Neural progenitor cell (in vitro differentiated cells): ENCODE data around the gene CYTH1. TPM values are rescaled to one million over a fixed set of nuclear protein-coding genes. Genes with fewer than 3 reads are reported as not detected.

ENCODE experiments used
- DNase-seq: peaks from one replicate; pipeline ENCODE4 v3.0.0-alpha.2; 2016; ENCODE audit warnings: low spot score
- H2AFZ ChIP-seq: fragments of 200-600 bp; sonication (generic); replicated peaks from 2 replicates; pipeline ENCODE4 v1.6.1; 2016; ENCODE audit warnings: antibody characterized with exemption
- H3F3A ChIP-seq: fragments of 200-600 bp; sonication (generic); 2 replicates; pipeline ENCODE4 v1.6.1; 2016; ENCODE audit warnings: antibody characterized with exemption, low read depth
- H3K27ac ChIP-seq: fragments of 200-600 bp; sonication (generic); 2 replicates; pipeline ENCODE4 v1.5.1; 2016; ENCODE audit warnings: mild to moderate bottlenecking
- H3K27me3 ChIP-seq: fragments of 200-600 bp; sonication (generic); 2 replicates; pipeline ENCODE4 v1.6.1; 2016; ENCODE audit warnings: mild to moderate bottlenecking, moderate library complexity
- H3K36me3 ChIP-seq: fragments of 200-600 bp; sonication (generic); 2 replicates; pipeline ENCODE4 v1.5.1; 2016
- H3K4me1 ChIP-seq: fragments of 200-600 bp; sonication (generic); 2 replicates; pipeline ENCODE4 v1.6.1; 2016; ENCODE audit warnings: mixed run types
- H3K4me2 ChIP-seq: fragments of 200-600 bp; sonication (generic); 2 replicates; pipeline ENCODE4 v1.6.1; 2016
- H3K4me3 ChIP-seq: fragments of 200-600 bp; sonication (generic); 2 replicates; pipeline ENCODE4 v1.5.1; 2016
- H3K79me2 ChIP-seq: fragments of 200-600 bp; sonication (generic); 2 replicates; pipeline ENCODE4 v1.6.1; 2016; ENCODE audit warnings: low read depth
- H3K9ac ChIP-seq: fragments of 200-600 bp; sonication (generic); 2 replicates; pipeline ENCODE4 v1.6.1; 2016
- H3K9me3 ChIP-seq: fragments of 200-600 bp; sonication (generic); 2 replicates; pipeline ENCODE4 v1.5.1; 2016; ENCODE audit warnings: low read depth
- H4K20me1 ChIP-seq: fragments of 200-600 bp; sonication (generic); 2 replicates; pipeline ENCODE4 v1.6.1; 2016; ENCODE audit warnings: low read depth
- H3K27ac Mint-ChIP-seq: 3 replicates; pipeline ENCODE4 v1.8.0; 2021; ENCODE audit warnings: mixed read lengths
- H3K27me3 Mint-ChIP-seq: 2 replicates; pipeline ENCODE4 v1.8.0; 2022; ENCODE audit warnings: low read depth, mild to moderate bottlenecking, inconsistent platforms, moderate library complexity, mixed read lengths; ENCODE audit not compliant: insufficient read depth
- H3K36me3 Mint-ChIP-seq: 3 replicates; pipeline ENCODE4 v1.8.0; 2021; ENCODE audit warnings: mixed read lengths
- H3K4me1 Mint-ChIP-seq: 3 replicates; pipeline ENCODE4 v1.8.0; 2021; ENCODE audit warnings: mixed read lengths
- H3K4me3 Mint-ChIP-seq: 3 replicates; pipeline ENCODE4 v1.8.0; 2021; ENCODE audit warnings: mild to moderate bottlenecking, moderate library complexity, mixed read lengths
- H3K9me3 Mint-ChIP-seq: 3 replicates; pipeline ENCODE4 v1.8.0; 2020; ENCODE audit warnings: mixed read lengths
- EZH2 ChIP-seq: fragments of 200-600 bp; sonication (generic); IDR thresholded peaks from 2 replicates; pipeline ENCODE4 v1.6.1; 2017; ENCODE audit warnings: antibody characterized with exemption, mild to moderate bottlenecking, moderate library complexity
- EZH2phosphoT487 ChIP-seq: fragments of 200-600 bp; sonication (generic); IDR thresholded peaks from 2 replicates; pipeline ENCODE4 v1.6.1; 2017; ENCODE audit warnings: antibody characterized with exemption
- total RNA-seq: library from RNA; depleted of rRNA; stranded (reverse); fragments of >200 nt; gene quantifications from 2 replicates; pipeline ENCODE4 v1.2.3, GENCODE V29; 2015; ENCODE audit warnings: low replicate concordance
- TF ChIP-seq, protein P1 (sequence below): fragments of 200-600 bp; sonication (generic); IDR thresholded peaks from 2 replicates; pipeline ENCODE4 v1.5.1; 2017; ENCODE audit warnings: antibody characterized with exemption, mild to moderate bottlenecking

CYTH1 gene
- total RNA-seq, 1 donor from 2014 or later: 14.8 TPM

DNA sequence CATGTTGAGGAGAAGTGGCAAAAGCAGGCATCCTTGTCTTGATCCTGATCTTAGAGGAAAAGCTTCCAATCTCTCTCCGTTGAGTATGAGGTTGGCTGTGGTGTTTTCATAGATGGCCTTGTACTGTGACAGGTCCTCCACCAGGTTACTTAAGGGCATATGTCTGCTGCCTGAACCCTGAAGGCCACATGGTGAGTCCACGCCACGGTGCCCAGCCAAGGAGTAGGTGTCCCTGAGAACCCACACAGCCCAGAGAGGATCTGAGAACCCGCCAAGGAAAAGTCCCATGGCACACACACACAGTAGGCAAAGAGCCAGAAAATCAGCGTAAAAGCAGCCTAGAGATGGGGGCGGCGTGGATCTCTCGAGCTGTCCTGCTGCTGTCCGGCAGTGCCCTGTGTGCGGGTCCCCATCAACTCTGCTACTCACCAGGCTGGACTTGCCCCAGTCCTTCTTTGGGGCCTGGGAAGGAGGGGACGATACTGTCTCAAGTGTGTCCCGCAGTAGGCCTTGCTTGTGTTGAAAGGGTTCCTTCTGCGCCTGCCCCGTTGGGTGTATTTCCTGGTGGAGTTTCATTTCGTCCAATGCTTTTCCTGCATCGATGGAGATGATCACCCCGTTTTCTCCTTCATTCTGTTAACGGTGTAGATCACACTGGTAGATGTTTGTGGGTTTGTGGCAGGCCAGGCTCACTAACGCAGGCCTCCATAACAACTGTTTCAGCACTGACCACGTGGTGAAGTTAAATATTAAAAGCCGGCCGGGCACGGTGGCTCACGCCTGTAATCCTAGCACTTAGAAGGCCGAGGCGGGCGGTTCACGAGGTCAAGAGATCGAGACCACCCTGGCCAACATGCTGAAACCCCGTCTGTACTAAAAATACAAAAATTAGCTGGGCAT, 114.1 kb downstream of the CYTH1 start:
- no peaks in the 10 kb centered on the region for H3K27me3 ChIP-seq
- H4K20me1 ChIP-seq: no peaks in the 10 kb centered on the region
- Mint-ChIP-seq H3K4me1 (peaks cover 16% of the 10 kb centered on the region), H3K9me3 (no peaks in the 10 kb centered on the region), H3K27me3 (peaks cover 6% of the 10 kb centered on the region), H3K4me3 (no peak overlapping the region), H3K27ac (no peak overlapping the region), H3K36me3 (no peaks in the 10 kb centered on the region)
- no peaks in the 10 kb centered on the region for H3K9me3 ChIP-seq
- H3F3A ChIP-seq: no peaks in the 10 kb centered on the region
- H3K4me3 ChIP-seq: no peak overlapping the region
- H3K79me2 ChIP-seq: no peaks in the 10 kb centered on the region
- no peak overlapping the region for H2AFZ ChIP-seq
- peaks cover 4% of the 10 kb centered on the region for H3K4me1 ChIP-seq
- DNase-seq: no peak
- TF ChIP-seq, protein P1, sequence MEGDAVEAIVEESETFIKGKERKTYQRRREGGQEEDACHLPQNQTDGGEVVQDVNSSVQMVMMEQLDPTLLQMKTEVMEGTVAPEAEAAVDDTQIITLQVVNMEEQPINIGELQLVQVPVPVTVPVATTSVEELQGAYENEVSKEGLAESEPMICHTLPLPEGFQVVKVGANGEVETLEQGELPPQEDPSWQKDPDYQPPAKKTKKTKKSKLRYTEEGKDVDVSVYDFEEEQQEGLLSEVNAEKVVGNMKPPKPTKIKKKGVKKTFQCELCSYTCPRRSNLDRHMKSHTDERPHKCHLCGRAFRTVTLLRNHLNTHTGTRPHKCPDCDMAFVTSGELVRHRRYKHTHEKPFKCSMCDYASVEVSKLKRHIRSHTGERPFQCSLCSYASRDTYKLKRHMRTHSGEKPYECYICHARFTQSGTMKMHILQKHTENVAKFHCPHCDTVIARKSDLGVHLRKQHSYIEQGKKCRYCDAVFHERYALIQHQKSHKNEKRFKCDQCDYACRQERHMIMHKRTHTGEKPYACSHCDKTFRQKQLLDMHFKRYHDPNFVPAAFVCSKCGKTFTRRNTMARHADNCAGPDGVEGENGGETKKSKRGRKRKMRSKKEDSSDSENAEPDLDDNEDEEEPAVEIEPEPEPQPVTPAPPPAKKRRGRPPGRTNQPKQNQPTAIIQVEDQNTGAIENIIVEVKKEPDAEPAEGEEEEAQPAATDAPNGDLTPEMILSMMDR: no peak
- TF ChIP-seq EZH2phosphoT487: no peak
- TF ChIP-seq EZH2: no peak
- H3K4me2 ChIP-seq: no peak overlapping the region
- no peak overlapping the region for H3K27ac ChIP-seq
- H3K9ac ChIP-seq: no peak overlapping the region
- no peaks in the 10 kb centered on the region for H3K36me3 ChIP-seq

- H3K79me2 ChIP-seq: no peaks in the 10 kb centered on the region
- no peaks in the 10 kb centered on the region for H3K27me3 ChIP-seq
- H3K9ac ChIP-seq: no peak overlapping the region
- no peaks in the 10 kb centered on the region for H3K9me3 ChIP-seq
- no peaks in the 10 kb centered on the region for H4K20me1 ChIP-seq
- no peak for DNase-seq
- no peak overlapping the region for H3K4me3 Mint-ChIP-seq
- no peaks in the 10 kb centered on the region for H3F3A ChIP-seq
- TF ChIP-seq EZH2phosphoT487 (no peak), EZH2 (no peak)
- TF ChIP-seq, protein P1: no peak
- peaks cover 6% of the 10 kb centered on the region for H3K27me3 Mint-ChIP-seq
- no peak overlapping the region for H3K27ac Mint-ChIP-seq
- peaks cover 4% of the 10 kb centered on the region for H3K4me1 ChIP-seq
- no peak overlapping the region for H3K4me3 ChIP-seq
- peaks cover 16% of the 10 kb centered on the region for H3K4me1 Mint-ChIP-seq
- H2AFZ ChIP-seq: no peak overlapping the region
- no peaks in the 10 kb centered on the region for H3K9me3 Mint-ChIP-seq
- H3K36me3 Mint-ChIP-seq: no peaks in the 10 kb centered on the region
- no peak overlapping the region for H3K27ac ChIP-seq
- H3K4me2 ChIP-seq: no peak overlapping the region
- H3K36me3 ChIP-seq: no peaks in the 10 kb centered on the region
Observed at GRCh38 chr17:78667091-78667490, 115.0 kb downstream of the CYTH1 start.

GRCh38 chr17:78665952-78666920, 115.8 kb downstream of the CYTH1 start:
- no peaks in the 10 kb centered on the region for H3K9me3 Mint-ChIP-seq
- Histone ChIP-seq H3K79me2 (no peaks in the 10 kb centered on the region), H3K9ac (no peak overlapping the region), H3K9me3 (no peaks in the 10 kb centered on the region), H3F3A (no peaks in the 10 kb centered on the region), H3K4me1 (peaks cover 4% of the 10 kb centered on the region), H3K27me3 (no peaks in the 10 kb centered on the region), H3K27ac (no peak overlapping the region), H3K4me2 (peak overlapping the region; percentile 0), H4K20me1 (no peaks in the 10 kb centered on the region), H3K36me3 (no peaks in the 10 kb centered on the region), H2AFZ (no peak overlapping the region), H3K4me3 (no peak overlapping the region)
- H3K4me1 Mint-ChIP-seq: peaks cover 19% of the 10 kb centered on the region
- no peaks in the 10 kb centered on the region for H3K36me3 Mint-ChIP-seq
- peaks cover 6% of the 10 kb centered on the region for H3K27me3 Mint-ChIP-seq
- H3K27ac Mint-ChIP-seq: peak overlapping the region; percentile 74
- H3K4me3 Mint-ChIP-seq: no peak overlapping the region
- DNase-seq: peak; percentile 24
- TF ChIP-seq, protein P1: no peak
- TF ChIP-seq EZH2phosphoT487 (no peak), EZH2 (no peak)
